Erythroblast (primary cell): ENCODE results near the gene MESP2.

Source experiments
- GATA1 ChIP-seq: IDR thresholded peaks from 2 replicates; pipeline ENCODE4 v1.6.1; 2011; ENCODE audit warnings: low read depth, mild to moderate bottlenecking, control low read depth, low read length, moderate library complexity
- POLR2A ChIP-seq: IDR thresholded peaks from 2 replicates; pipeline ENCODE4 v1.6.1; 2011; ENCODE audit warnings: mild to moderate bottlenecking, low read length

DNA sequence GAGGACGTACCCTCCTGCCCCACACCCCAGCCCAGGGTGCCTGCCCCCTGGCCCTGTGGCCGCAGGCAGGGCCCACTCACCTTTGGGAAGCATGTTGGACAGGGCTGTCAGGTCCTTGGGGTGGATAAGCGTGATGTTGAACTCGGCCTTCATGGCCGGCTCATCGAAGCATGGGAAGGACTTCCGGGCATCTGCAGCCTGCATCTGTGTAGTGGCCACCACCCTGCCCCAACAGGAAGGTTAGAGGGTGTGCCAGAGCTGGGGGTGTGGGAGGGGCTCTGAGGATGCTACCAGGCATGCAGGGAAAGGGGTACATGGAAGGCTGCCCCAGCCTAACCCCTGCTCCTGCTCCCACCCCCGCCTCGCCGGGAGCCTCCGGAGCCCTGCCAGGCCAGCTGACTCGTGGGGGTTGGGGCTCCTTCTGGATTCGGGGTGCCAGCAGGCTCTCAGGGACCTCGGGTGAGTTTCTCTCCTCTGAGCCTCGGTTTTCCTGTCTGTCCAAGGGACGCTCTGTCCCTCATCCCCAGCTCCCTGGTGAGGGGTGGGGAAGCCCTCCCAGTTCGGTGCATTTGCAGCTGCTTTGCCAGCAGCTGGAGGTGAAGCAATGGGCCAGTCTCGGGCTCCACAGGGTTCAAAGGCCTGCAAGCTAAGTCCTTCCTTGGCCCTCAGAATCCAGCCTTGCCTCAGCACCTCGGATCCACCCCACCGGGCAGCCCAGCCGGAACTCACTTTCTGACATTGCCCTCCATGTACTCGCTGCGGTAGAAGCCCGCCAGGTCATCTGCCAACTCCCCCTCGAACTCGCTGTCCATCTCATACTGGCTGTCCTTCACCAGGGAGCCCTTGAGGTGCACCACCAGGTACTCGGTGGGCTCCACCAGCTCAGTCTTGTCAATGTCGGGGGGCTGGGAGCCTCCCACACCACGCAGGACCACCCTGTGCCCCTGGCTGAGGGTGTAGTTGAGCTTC is 29.4 kb downstream of the MESP2 start:
- TF ChIP-seq POLR2A (no peak), GATA1 (no peak)
